Measurements from ENCODE around the gene SYNGR1. TPM values are rescaled to one million over a fixed set of nuclear protein-coding genes. Genes with fewer than 3 reads are reported as not detected.
"Not testable (repeated sequence)": the region's sequence is repeated elsewhere in the genome, so short reads cannot be mapped to it uniquely, and the experiment has no call there.

SYNGR1 gene
- total RNA-seq, 1 donor from 2014 or later, result not detected

DNA sequence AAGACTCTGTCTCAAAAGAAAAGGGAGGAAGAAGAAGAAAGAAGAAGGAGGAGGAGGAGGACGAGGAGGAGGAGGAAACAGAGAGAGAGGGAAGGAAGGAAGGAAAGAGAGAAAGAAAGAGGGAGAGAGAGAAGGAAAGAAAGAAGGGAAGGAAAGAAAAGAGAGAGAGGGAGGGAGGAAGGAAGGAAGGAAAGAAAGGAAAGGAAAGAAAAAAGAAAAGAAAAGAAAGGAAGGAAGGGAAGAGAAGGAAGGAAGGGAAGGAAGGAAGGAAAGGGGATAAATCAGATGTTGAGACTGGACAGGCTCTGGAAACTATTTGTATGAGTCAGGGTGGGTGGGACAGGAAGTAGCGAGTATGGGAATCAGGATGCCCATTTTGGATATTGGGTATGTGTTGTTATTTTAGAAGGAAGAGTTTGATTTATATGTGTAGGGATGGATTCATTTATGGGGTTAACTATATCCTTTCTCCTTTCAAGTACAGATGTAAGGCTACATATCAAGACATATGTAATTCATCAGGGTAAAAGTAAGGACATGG is 24.3 kb upstream of the SYNGR1 start:
- Mint-ChIP-seq H3K9me3 (no peaks in the 10 kb centered on the region), H3K4me3 (no peak overlapping the region), H3K27ac (no peak overlapping the region), H3K27me3 (peaks cover 6% of the 10 kb centered on the region), H3K4me1 (peaks cover 3% of the 10 kb centered on the region), H3K36me3 (ENCODE audit: low read depth) (no peaks in the 10 kb centered on the region)
- no peak for DNase-seq
- intact Hi-C loops (cut with micrococcal nuclease), result no loop called here

DNA sequence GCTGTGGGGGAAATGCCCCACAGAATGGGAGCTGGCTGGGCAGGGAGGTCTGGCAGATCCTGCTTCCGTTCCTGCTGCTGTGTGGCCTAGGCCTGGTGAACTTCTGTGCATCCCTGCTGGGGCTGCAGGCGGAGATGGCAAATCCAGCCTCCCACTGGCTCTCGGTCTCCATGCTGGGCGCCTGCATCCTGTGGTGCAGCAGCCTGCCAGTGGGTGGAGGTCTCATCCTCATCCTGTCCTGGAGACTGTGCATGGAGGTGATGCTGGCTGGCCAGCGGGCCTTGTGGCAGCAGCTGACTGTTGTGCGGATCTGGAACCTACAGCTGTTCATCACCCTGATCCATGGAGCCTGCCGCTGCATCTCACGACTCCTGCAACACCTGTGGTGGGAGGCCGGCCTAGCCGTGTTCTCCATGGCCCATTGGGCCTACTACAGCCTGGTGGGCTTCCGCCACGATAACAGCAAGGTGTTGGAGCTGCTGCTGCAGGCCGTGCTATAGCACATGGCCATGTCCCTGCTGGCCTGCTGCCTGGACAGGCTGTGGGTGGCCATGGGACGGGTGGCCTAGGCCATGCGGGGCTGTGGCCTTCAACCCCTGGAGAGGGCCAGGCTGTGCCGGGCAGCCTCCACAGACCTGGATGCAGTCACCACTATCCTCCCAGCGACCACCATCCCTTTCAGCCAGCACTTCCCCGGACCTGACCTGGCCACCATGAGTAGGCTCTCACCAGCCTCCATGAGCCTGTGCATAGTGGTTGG is 21.6 kb upstream of the SYNGR1 start:
- no peak for DNase-seq
- Mint-ChIP-seq H3K27me3 (peaks cover 6% of the 10 kb centered on the region), H3K4me1 (peaks cover 4% of the 10 kb centered on the region), H3K36me3 (ENCODE audit: low read depth) (no peaks in the 10 kb centered on the region), H3K4me3 (no peak overlapping the region), H3K9me3 (no peaks in the 10 kb centered on the region), H3K27ac (no peak overlapping the region)
- intact Hi-C loops (cut with micrococcal nuclease), result no loop called here

DNA sequence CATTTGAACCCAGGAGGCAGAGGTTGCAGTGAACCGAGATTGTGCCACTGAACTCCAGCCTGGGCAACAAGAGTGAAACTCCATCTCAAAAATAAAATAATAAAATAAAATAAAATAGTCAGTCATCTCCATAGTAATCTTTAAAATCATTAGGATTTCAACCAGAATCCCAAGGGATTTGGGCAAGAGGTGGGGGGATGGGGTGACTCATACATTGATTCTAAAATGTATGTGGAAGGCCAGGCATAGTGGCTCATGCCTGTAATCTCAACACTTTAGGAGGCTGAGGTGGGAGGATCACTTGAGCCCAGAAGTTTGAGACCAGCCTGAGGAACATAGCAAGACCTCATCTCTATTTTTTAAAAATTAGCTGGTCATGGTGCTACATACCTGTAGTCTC is 19.2 kb upstream of the SYNGR1 start:
- not testable (repeated sequence) for H3K27ac Mint-ChIP-seq; H3K36me3 Mint-ChIP-seq (ENCODE audit: low read depth)

DNA sequence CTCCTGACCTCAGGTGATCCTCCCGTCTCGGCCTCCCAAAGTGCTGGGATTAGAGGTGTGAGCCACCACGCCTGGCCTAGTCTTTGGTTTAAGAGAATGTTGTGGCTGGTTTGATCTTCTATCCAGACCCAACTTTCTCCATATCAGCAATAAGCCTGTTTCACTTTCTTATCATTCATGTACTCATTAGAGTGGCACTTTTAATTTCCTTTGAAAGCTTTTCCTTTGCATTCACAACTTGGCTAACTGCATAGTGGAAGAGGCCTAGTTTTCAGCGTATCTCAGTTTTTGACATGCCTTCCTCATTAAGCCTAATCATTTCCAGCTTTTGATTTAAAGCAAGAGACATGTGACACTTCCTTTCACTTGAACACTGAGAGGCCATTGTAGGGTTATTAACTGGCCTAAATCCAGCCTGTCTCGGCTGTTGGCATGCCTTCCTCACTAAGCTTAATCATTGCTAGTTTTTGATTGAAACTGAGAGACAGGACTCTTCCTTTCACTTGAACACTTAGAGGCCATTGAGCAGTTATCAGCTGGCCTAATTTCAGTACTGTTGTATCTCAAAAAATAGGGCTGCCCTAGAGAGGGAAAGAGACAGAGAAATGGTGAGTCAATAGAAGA is 17.2 kb upstream of the SYNGR1 start:
- H3K9me3 Mint-ChIP-seq, result no peaks in the 10 kb centered on the region
- intact Hi-C loops (cut with micrococcal nuclease), result no loop called here
- DNase-seq, result peak; percentile 48
- no peaks in the 10 kb centered on the region for H3K27me3 Mint-ChIP-seq
- H3K36me3 Mint-ChIP-seq (ENCODE audit: low read depth), result no peaks in the 10 kb centered on the region
- H3K27ac Mint-ChIP-seq, result no peak overlapping the region
- H3K4me3 Mint-ChIP-seq, result no peak overlapping the region
- H3K4me1 Mint-ChIP-seq, result peaks cover 4% of the 10 kb centered on the region

More for the DNA sequence above, 19.2 kb upstream of the SYNGR1 start:
- DNase-seq; H3K4me3 Mint-ChIP-seq; H3K4me1 Mint-ChIP-seq; H3K27me3 Mint-ChIP-seq; H3K9me3 Mint-ChIP-seq; intact Hi-C loops (cut with micrococcal nuclease): not testable (repeated sequence)

DNA sequence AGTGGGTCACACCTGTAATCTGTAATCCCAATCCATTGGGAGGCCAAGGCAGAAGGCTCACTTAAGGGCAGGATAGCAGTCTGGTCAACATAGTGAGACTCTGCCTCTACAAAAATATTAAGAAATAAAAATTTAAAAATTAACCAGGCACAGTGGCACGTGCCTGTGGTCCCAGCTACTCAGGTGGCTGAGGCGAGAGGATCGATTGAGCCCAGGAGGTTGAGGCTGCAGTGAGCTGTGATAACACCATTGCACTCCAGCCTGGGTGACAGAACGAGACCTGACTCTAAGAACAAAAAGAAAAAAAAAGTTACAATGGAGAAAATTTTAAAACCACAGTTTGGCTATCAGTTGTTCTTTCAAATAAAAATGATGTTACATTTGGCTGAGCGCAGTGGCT is 13.4 kb upstream of the SYNGR1 start:
- no peak overlapping the region for H3K27ac Mint-ChIP-seq
- no peaks in the 10 kb centered on the region for H3K9me3 Mint-ChIP-seq
- DNase-seq, result no peak
- peaks cover 2% of the 10 kb centered on the region for H3K4me1 Mint-ChIP-seq
- intact Hi-C loops (cut with micrococcal nuclease), result no loop called here
- H3K27me3 Mint-ChIP-seq, result peaks cover 13% of the 10 kb centered on the region
- no peaks in the 10 kb centered on the region for H3K36me3 Mint-ChIP-seq (ENCODE audit: low read depth)
- H3K4me3 Mint-ChIP-seq, result no peak overlapping the region

DNA sequence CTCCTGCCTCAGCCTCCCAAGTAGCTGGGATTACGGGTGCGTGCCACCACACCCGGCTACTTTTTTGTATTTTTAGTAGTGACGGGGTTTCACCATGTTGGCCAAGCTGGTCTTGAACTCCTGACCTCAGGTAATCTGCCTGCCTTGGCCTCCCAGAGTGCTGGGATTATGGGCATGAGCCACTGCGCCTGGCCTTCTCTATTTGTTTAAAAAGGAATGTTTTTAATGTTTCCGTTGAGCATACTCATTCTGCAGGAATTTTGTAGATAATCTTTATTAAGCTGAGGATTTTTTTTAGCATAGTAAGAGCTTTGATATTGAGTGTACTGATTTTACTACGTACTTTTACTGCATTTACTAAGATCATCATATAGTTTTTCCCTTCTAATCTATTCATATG is 10.0 kb upstream of the SYNGR1 start:
- H3K27ac Mint-ChIP-seq; H3K4me1 Mint-ChIP-seq; intact Hi-C loops (cut with micrococcal nuclease); H3K4me3 Mint-ChIP-seq; H3K36me3 Mint-ChIP-seq (ENCODE audit: low read depth); DNase-seq; H3K9me3 Mint-ChIP-seq: not testable (repeated sequence)
- H3K27me3 Mint-ChIP-seq, result peaks cover 32% of the 10 kb centered on the region

DNA sequence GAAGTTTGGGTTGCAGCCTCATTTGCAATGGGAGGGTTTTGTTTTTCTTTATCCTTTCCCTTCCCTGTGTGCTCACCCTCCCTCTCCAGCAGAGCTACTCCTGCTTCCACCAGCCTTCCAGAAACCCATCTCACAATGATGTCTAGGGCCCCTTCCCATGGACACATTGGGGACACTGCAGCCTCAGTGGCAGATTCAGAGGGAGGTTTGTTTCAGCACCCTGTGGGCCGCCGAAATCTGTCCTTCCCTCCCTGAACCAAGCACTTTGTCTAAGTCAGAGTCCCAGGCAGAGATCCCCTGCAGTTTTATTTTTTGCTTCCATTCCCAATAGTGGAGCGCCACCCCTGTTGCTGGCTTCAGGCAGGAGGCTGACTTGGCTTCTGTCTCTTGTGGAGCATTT is 8.6 kb upstream of the SYNGR1 start:
- H3K4me1 Mint-ChIP-seq, result peaks cover 4% of the 10 kb centered on the region
- H3K4me3 Mint-ChIP-seq, result no peak overlapping the region
- no peaks in the 10 kb centered on the region for H3K36me3 Mint-ChIP-seq (ENCODE audit: low read depth)
- H3K27me3 Mint-ChIP-seq, result peaks cover 34% of the 10 kb centered on the region
- no peaks in the 10 kb centered on the region for H3K9me3 Mint-ChIP-seq
- intact Hi-C loops (cut with micrococcal nuclease), result no loop called here
- peak; percentile 49 for DNase-seq
- H3K27ac Mint-ChIP-seq, result no peak overlapping the region

DNA sequence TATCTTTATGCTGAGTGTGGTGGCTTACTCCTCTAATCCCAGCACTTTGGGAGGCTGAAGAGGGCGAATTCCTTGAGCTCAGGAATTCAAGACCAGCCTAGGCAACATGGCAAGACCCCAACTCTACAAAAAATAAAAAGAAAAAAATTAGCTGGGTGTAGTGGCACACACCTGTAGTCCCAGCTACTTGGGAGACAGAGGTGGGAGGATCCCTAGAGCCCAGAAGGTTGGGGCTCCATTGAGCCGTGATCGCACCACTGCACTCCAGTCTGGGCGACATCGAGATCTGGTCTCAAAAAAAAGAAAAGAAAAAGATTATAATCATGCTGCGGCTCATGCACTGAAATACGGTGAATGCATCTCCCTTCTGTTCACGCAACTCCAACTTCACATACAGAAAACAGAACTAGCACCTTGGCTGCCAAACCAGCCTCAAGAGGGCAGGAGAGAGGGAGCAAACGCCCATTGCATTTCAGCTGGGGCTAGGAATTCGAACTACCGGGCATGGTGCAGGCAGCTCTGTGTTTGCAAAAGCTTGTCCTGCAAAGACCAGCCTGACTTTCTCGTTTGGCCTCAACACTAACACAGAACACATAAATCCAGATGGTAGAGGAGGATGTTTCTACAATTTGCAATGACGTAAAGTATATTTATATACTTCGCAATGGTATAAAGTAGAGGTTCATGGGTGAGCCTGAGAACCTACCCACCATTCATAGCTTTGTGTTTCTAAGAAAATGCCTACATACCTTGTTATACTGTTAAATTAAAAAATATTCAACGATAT is 6.3 kb upstream of the SYNGR1 start:
- intact Hi-C loops (cut with micrococcal nuclease), result loop anchor here (2.0 kb wide), 1 partner anchor 183 kb away; no protein-coding TSS in a partner anchor
- Mint-ChIP-seq H3K4me1 (peaks cover 4% of the 10 kb centered on the region), H3K9me3 (no peaks in the 10 kb centered on the region), H3K36me3 (ENCODE audit: low read depth) (no peaks in the 10 kb centered on the region), H3K27ac (no peak overlapping the region), H3K4me3 (no peak overlapping the region), H3K27me3 (peaks cover 39% of the 10 kb centered on the region)
- peak; percentile 88 for DNase-seq

DNA sequence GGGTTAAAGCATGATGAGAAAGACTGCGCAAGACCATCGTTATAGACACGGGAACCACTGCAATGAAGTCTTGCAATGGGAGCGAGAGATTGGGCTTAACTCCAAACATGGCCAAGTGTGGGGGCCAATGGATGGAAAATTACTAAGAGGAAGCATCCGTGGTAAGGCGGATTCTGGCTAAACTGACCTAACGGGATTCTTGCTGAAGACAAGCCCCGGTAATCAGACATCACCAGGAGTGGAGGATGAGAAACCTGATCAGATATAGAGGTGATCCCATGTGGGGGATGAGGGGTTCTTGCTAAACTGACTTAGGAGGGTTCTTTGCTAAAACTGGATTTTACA is 5.8 kb upstream of the SYNGR1 start:
- intact Hi-C loops (cut with micrococcal nuclease), result no loop called here
- Mint-ChIP-seq H3K4me1 (peaks cover 5% of the 10 kb centered on the region), H3K36me3 (ENCODE audit: low read depth) (no peaks in the 10 kb centered on the region), H3K9me3 (no peaks in the 10 kb centered on the region), H3K27ac (no peak overlapping the region), H3K27me3 (peaks cover 42% of the 10 kb centered on the region), H3K4me3 (no peak overlapping the region)
- no peak for DNase-seq

DNA sequence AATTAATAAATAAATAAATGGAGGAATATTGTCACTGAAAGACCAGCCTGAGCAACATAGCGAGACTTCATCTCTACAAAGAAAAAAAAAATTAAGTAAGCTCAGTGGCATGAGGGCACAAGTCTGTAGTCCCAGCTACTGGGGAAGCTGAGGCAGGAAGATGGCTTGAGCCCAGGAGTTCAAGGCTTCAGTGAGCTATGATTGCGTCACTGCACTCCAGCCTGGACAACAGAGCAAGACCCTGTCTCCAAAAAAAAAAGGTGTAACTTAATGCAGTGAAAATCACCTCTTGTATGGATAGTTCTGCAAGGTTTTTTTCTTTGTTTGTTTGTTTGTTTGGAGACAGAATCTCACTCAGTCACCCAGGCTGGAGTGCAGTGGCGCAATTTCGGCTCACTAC is 4.6 kb upstream of the SYNGR1 start:
- Mint-ChIP-seq H3K27ac (no peak overlapping the region), H3K27me3 (peaks cover 45% of the 10 kb centered on the region), H3K4me3 (no peak overlapping the region), H3K36me3 (ENCODE audit: low read depth) (no peaks in the 10 kb centered on the region), H3K4me1 (peaks cover 9% of the 10 kb centered on the region), H3K9me3 (no peaks in the 10 kb centered on the region)
- DNase-seq, result no peak
- intact Hi-C loops (cut with micrococcal nuclease), result no loop called here

DNA sequence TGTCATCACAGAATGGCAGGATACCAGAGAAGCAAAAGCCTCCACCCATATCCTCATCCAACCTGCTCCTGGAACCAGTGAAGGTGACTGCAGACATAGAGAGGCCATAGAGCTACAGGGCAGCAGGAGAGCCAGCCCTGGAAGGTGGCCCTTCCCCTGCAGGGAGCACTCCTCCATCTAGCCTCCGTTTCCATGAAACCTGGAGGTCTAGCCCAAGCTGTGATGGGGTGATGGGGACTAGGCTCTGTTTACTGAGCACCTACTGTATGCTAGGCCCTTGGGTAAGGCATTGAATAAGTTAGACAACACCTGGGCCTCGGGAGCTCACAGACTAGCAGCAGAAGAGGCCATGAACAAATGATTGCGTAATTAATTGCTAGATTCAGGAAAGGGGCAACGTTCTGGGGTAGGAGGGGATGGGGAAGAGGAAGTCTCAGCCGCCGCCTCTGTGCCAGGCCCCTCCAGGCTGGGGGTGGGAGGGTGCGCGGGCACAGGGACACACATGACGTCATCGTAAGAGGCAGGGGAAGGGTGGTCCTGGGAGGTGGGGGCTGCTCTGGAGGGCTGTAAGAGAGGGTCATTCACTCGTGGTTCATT is 784 bp upstream of the SYNGR1 start:
- Mint-ChIP-seq H3K27ac (no peak overlapping the region), H3K36me3 (ENCODE audit: low read depth) (no peaks in the 10 kb centered on the region), H3K4me1 (peaks cover 7% of the 10 kb centered on the region), H3K9me3 (no peaks in the 10 kb centered on the region), H3K27me3 (peaks cover 39% of the 10 kb centered on the region), H3K4me3 (peak overlapping the region; percentile 68)
- intact Hi-C loops (cut with micrococcal nuclease), result no loop called here
- no peak for DNase-seq

DNA sequence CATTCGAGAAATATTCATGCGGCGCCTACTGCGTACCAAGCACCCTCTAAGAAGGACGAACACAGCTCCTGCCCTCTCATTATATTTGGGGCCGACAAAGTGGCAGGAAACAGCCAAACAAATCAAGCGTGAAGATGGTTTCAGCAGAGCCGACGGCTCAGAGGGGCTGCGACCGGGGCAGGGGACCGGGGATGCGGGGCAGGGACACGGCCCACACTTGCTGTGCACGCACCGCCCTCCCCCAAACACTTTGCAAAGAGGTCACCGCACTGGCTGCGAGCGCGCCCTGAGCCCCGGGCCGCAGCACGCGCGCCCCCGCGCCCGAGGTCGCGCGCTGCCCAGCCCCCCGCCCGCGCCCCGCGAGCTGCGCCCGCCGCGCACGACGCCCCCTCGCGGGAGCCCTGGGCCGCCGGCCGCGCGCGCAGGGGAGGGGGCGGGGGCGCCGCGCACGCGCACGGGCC is 255 bp upstream of the SYNGR1 start:
- H3K9me3 Mint-ChIP-seq, result no peaks in the 10 kb centered on the region
- H3K36me3 Mint-ChIP-seq (ENCODE audit: low read depth), result no peaks in the 10 kb centered on the region
- H3K4me3 Mint-ChIP-seq, result peak overlapping the region; percentile 68
- H3K27me3 Mint-ChIP-seq, result peaks cover 35% of the 10 kb centered on the region
- peaks cover 7% of the 10 kb centered on the region for H3K4me1 Mint-ChIP-seq
- H3K27ac Mint-ChIP-seq, result no peak overlapping the region
- intact Hi-C loops (cut with micrococcal nuclease), result no loop called here
- peak; percentile 68 for DNase-seq

DNA sequence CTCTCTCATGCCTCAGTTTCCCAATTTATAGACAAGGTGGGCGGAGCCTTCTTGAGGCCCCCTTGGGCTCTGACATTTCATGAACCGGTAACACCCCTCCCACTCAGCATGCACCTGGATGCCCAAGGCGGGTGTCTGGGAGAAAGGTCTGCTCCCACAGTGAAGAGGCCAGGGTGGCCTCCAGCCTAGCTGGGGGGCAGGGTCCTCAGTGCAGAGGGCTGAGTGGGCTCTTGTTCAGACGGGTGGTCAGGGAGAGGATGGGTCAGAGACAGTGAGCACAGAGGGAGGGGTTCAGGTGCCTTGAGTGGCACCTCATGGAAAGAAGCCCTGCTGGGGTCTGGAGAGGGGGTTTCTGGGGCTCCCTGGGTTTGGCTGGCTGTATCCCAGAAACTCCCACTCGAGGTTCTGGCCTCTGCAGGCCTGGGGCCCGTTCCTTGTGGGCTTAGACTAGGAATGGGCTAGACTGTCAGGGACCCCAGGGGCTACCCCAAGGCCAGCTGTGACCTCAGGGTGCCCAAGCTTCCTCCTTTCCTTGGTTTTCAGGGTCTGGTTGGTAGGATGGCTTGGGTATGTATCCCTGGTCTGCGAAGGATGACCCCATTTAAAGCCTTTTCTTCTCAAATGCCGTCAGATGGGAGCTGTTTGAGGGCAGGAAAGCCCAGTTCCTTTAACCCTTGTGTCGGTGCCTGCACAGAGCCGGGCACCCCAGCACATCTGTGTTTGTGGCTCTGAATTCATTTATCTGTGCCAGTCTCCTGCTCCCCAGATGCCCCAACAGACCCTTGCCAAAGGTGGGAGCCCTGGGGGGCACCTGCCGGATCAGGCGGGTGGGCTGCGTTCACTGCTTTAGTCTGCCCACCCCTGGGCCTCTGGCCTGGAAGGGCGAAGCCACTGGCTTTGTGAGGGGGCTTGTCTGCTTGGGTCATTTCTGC is 1.2 kb downstream of the SYNGR1 start:
- no peaks in the 10 kb centered on the region for H3K36me3 Mint-ChIP-seq (ENCODE audit: low read depth)
- no peak for DNase-seq
- intact Hi-C loops (cut with micrococcal nuclease), result no loop called here
- H3K4me3 Mint-ChIP-seq, result peak overlapping the region; percentile 65
- peaks cover 7% of the 10 kb centered on the region for H3K4me1 Mint-ChIP-seq
- H3K9me3 Mint-ChIP-seq, result no peaks in the 10 kb centered on the region
- no peak overlapping the region for H3K27ac Mint-ChIP-seq
- peaks cover 31% of the 10 kb centered on the region for H3K27me3 Mint-ChIP-seq
